Activated naive CD4-positive, alpha-beta T cell treated with anti-CD3 and anti-CD28 coated beads, Interleukin-2, amount 10 ng/mL, durations not matched to agents 5 hours and 36 hours (primary cell): ENCODE measurements around the gene ZNF180. TPM values are rescaled to one million over a fixed set of nuclear protein-coding genes. Genes with fewer than 3 reads are reported as not detected.

Experiments used
- total RNA-seq, 2 experiments: library from RNA; stranded (reverse); gene quantifications; one replicate each; pipeline ENCODE4 v1.2.3, GENCODE V29; 2021

The ZNF180 gene
- total RNA-seq = 10 to 100 TPM; 10.7 to 12.9 TPM

DNA sequence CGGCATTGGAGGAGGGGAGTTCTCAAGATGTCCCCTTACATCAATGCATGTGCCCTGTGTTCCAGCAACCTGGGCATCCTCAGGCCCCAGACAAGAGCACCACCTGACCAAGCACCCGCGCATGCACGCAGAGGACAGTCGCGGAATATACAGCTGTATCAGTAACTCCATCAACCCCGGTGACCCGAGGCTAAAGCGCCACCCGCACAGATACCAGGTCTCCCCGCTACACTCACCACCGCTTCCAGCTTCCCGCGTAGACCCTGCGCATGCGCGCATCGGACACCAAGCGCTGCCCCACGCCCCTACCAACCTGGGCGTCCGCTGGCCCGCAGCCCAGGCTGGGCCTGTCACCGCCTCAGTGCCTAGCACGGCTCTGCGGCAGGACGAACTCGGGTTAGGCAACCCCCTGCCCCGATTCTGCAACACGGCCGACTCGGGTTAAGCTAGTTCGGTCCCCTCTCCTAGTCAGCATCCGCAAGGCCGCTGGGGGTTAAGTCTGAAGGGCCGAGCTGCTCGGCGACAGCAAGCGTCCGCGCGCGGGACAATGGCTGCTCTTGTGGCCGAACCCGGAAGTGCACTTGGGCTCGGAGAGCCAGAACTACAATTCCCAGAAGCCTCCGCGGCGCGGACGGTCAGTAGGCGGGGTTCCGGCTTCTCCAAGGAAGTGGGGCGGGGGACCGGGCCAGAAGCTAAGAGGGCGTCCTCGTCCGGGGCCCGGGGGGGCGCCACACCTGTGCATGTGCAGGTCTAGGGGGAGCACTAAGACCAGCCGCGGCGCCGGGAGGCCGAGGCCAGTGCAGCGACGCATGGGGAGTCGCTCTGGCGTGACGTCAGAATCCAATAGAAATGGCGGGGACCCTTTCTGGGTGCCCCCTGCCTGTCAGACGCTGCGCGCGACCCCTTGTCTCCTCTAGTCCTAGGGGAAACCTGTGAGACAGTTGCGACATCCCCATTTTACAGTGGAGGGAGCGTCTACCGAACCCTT lies at the start of gene ZNF180:
Gene ZNF180, minus strand, starts transcription at position 561 of the 988 bp plus-strand sequence. CDS start 3,188 bp downstream, outside the sequence.

DNA sequence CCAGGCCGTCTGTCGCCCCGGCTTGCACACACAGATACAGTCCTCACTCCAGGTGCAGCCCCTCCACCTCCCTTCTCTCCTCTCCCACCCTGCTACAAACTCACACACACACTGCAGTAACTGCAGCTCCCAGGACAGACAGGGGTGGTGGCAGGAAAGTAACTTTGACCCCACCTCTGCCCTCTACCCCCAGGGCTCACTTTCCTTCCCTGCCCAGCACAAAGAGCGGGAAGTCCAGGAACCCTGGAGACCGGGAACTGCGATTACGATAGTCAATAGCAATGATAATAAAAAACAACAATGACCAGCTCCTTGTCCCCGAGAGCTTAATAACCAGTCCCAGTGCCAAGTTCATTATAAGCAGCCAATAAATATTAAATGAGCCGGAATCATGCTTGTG lies 29.2 kb upstream of the ZNF180 start, which contains the start of gene CEACAM20:
Gene CEACAM20, minus strand, starts transcription at position 140 of the 400 bp plus-strand sequence. CDS start 166 bp downstream, outside the sequence.

DNA sequence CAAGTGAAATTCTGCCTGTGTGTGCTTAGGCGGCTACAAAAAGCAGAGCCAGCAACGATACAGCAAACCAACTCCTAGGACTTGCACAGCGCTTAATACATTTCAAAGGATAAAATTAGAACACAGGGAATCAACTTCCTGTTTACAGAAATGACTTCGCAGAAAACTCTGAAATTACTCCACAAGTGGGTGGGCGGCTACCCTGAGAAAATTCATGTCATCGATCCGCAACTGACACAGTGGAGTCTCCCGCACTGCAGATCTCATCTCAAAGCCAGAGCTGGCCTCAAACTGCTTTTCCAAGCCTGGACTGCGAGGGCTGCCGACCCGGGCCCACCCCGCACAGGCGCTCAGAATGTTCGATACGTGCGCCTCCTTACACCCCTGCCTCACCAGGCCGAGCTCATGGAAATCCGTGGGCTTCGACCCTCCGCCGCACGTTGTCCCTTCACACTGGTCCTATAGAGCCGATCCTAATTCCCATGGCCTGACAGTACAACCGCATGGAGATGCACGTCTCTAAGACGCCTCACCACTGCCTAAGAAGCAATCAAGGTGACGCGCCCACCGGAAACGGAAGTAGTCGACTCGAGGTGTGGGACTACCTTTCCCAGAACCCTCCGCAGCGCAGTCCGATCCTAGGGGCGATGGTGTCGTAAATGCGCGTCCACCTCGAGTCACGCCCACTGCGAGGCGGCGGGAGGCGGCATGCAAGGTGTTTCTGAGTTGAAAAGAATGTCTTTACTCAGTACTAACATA lies 52.2 kb downstream of the ZNF180 start, which contains the start of gene ZNF229:
Gene ZNF229, minus strand, starts transcription at position 557 of the 759 bp plus-strand sequence. CDS start 5,625 bp downstream, outside the sequence.

Other genes starting within 250 kb of the ZNF180 start
- gene ZNF233, start 240.6 kb downstream of the ZNF180 start, total RNA-seq = under 1 TPM; 0.17 to 0.40 TPM
- gene ZNF235, start 195.5 kb downstream of the ZNF180 start, total RNA-seq = 1 to 10 TPM; 7.5 to 8.1 TPM
- not detected for gene ZNF112, start 143.8 kb downstream of the ZNF180 start, total RNA-seq
- 1 to 10 TPM; 1.2 to 1.9 TPM for gene ZNF285, start 98.9 kb downstream of the ZNF180 start, total RNA-seq
- under 1 TPM; 0.66 to 0.67 TPM for gene ZNF229, start 52.0 kb downstream of the ZNF180 start, total RNA-seq
- gene CEACAM20, start 29.2 kb upstream of the ZNF180 start, total RNA-seq = not detected
- gene IGSF23, start 113.0 kb upstream of the ZNF180 start, total RNA-seq = not detected
- 1 to 10 TPM; 2.9 TPM for gene PVR, start 143.4 kb upstream of the ZNF180 start, total RNA-seq
- gene CEACAM19, start 171.0 kb upstream of the ZNF180 start, total RNA-seq = under 1 TPM; 0.34 to 0.48 TPM
- not detected for gene CEACAM16, start 198.6 kb upstream of the ZNF180 start, total RNA-seq
- 10 to 100 TPM; 34.2 to 34.9 TPM for gene BCL3, start 248.2 kb upstream of the ZNF180 start, total RNA-seq